HL-60 (cell line): Measurements from ENCODE around the gene FHIT.

Experiments
- DNase-seq, 2 experiments: peaks; one replicate each; pipeline ENCODE4 v3.0.0-alpha.2; 2010 to 2020; ENCODE audit warnings: low read depth in 1 of 2, low spot score in 1 of 2
- H3K27ac ChIP-seq: fragments of 250-450 bp; sonication (Bioruptor Pico); replicated peaks from 2 replicates; pipeline ENCODE4 v1.5.1; 2020; ENCODE audit warnings: mild to moderate bottlenecking, moderate library complexity
- H3K27me3 ChIP-seq: fragments of 250-450 bp; sonication (Bioruptor Pico); 2 replicates; pipeline ENCODE4 v1.5.1; 2021; ENCODE audit warnings: mild to moderate bottlenecking, moderate library complexity; ENCODE audit not compliant: insufficient read depth, poor library complexity, severe bottlenecking
- H3K4me3 ChIP-seq: replicated peaks from 2 replicates; pipeline ENCODE4 v1.5.1; 2011; ENCODE audit warnings: mild to moderate bottlenecking, control low read depth, low read length; ENCODE audit not compliant: insufficient read depth
- GABPA ChIP-seq: IDR thresholded peaks from 2 replicates; pipeline ENCODE4 v1.6.1; 2012; ENCODE audit warnings: low read depth
- POLR2AphosphoS5 ChIP-seq: IDR thresholded peaks from 2 replicates; pipeline ENCODE4 v1.6.1; 2012; ENCODE audit warnings: low read depth
- SPI1 ChIP-seq: IDR thresholded peaks from 2 replicates; pipeline ENCODE4 v1.6.1; 2012; ENCODE audit warnings: low read depth, mild to moderate bottlenecking, borderline replicate concordance
- TF ChIP-seq, protein P1 (sequence below): IDR thresholded peaks from 2 replicates; pipeline ENCODE4 v1.6.1; 2012; ENCODE audit warnings: low read depth; ENCODE audit not compliant: insufficient replicate concordance
- TF ChIP-seq, protein P2 (sequence below): IDR thresholded peaks from one replicate; pipeline ENCODE4 v1.5.1; 2011; ENCODE audit warnings: low read length, control low read depth, inconsistent platforms; ENCODE audit not compliant: insufficient read depth

Gene FHIT

DNA sequence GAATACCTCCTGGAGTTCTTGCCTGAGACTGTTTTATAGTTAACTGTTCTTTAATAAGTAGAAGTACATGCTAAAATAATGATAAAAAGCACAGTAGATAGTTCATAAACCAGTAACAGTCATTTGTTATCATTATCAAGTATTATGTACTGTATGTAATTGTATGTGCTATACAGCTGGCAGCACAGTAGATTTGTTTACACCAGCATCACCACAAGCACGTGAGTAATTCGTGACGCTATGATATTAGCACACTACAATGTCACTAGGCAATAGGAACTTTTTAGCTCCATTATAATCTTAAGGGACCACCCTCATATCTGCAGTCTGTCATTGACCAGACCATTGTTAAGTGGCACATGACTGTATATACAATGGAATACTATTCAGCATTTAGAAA lies 534.7 kb downstream of the FHIT start:
- H3K27ac ChIP-seq = no peak overlapping the region
- no peak for DNase-seq
- TF ChIP-seq, protein P1, sequence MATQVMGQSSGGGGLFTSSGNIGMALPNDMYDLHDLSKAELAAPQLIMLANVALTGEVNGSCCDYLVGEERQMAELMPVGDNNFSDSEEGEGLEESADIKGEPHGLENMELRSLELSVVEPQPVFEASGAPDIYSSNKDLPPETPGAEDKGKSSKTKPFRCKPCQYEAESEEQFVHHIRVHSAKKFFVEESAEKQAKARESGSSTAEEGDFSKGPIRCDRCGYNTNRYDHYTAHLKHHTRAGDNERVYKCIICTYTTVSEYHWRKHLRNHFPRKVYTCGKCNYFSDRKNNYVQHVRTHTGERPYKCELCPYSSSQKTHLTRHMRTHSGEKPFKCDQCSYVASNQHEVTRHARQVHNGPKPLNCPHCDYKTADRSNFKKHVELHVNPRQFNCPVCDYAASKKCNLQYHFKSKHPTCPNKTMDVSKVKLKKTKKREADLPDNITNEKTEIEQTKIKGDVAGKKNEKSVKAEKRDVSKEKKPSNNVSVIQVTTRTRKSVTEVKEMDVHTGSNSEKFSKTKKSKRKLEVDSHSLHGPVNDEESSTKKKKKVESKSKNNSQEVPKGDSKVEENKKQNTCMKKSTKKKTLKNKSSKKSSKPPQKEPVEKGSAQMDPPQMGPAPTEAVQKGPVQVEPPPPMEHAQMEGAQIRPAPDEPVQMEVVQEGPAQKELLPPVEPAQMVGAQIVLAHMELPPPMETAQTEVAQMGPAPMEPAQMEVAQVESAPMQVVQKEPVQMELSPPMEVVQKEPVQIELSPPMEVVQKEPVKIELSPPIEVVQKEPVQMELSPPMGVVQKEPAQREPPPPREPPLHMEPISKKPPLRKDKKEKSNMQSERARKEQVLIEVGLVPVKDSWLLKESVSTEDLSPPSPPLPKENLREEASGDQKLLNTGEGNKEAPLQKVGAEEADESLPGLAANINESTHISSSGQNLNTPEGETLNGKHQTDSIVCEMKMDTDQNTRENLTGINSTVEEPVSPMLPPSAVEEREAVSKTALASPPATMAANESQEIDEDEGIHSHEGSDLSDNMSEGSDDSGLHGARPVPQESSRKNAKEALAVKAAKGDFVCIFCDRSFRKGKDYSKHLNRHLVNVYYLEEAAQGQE = no peak
- TF ChIP-seq POLR2AphosphoS5 = no peak
- no peak for TF ChIP-seq SPI1
- TF ChIP-seq, protein P2, sequence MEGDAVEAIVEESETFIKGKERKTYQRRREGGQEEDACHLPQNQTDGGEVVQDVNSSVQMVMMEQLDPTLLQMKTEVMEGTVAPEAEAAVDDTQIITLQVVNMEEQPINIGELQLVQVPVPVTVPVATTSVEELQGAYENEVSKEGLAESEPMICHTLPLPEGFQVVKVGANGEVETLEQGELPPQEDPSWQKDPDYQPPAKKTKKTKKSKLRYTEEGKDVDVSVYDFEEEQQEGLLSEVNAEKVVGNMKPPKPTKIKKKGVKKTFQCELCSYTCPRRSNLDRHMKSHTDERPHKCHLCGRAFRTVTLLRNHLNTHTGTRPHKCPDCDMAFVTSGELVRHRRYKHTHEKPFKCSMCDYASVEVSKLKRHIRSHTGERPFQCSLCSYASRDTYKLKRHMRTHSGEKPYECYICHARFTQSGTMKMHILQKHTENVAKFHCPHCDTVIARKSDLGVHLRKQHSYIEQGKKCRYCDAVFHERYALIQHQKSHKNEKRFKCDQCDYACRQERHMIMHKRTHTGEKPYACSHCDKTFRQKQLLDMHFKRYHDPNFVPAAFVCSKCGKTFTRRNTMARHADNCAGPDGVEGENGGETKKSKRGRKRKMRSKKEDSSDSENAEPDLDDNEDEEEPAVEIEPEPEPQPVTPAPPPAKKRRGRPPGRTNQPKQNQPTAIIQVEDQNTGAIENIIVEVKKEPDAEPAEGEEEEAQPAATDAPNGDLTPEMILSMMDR = no peak
- no peak for TF ChIP-seq GABPA
- H3K4me3 ChIP-seq = no peak overlapping the region
- no peaks in the 10 kb centered on the region for H3K27me3 ChIP-seq

DNA sequence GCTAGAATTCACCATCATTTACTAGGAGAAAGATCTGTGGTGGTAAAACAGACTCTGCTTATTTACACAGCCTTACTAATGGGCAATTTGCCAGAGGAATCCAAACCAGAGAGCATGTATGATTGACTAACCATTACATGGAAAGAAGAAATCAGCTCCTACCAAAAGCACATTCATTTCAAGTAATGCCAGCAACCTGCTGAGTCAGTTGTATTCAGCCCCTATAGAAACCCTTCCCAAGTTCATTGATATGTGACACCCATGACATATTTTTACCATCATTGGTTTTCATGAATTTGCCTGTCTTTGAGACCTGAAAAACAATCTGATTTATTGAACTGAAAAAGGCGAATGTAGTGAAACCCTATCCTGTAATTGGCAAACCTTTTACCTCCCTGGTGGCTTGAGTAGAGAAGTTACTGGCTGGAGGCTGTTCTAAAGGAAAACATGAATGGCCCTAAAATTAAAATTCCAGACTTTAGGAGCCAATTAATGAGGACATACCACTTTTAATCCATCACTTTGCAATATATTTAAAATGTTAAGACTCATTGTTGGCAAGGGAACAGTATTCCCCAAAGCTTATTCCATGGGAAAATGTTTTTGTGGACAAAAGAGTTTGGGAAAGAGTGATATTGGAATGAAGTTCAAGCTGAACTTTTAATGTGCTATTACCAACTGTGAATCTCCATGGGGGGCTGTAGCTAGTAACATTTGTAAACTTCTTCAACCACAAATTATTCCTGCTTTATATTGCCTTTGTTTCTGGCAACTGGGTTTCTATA lies 542.9 kb downstream of the FHIT start:
- TF ChIP-seq, protein P1 = no peak
- TF ChIP-seq, protein P2 = no peak
- no peak for TF ChIP-seq POLR2AphosphoS5
- no peak for TF ChIP-seq GABPA
- no peak for TF ChIP-seq SPI1
- H3K4me3 ChIP-seq = no peak overlapping the region
- DNase-seq = no peak
- no peak overlapping the region for H3K27ac ChIP-seq
- no peaks in the 10 kb centered on the region for H3K27me3 ChIP-seq

DNA sequence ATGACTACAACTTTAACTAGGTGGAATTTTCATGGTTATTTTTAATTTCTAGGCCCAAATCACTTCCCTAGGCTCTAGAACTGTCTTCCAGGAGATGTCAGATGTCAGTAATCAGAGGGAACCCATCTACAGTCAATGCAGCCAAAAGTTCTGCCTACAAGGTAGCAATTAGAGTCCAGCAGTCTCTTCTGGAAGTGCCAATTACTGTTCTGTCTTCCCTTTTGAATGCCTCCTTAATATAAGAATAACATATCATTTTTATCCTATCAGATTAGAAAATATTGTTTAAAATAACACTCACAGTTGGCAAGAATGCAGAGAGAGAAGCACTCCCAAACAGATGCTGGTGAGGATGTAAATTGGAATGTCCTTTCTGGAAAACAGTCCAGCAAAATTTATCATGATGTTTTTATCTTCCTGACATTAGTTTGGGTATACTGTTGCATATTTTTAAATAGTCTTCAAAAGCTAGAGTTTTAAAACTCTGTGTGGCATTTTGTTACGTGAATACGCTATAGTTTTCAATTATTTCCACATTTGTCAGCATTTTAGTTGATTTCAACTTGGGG lies 543.7 kb downstream of the FHIT start:
- no peak overlapping the region for H3K4me3 ChIP-seq
- TF ChIP-seq, protein P2 = no peak
- TF ChIP-seq, protein P1 = no peak
- TF ChIP-seq POLR2AphosphoS5 (no peak), SPI1 (no peak), GABPA (no peak)
- DNase-seq = no peak
- no peak overlapping the region for H3K27ac ChIP-seq
- no peaks in the 10 kb centered on the region for H3K27me3 ChIP-seq
